SH-SY5Y (cell line): Measurements from ENCODE around the gene GPRIN3.

ENCODE experiments used
- GATA2 ChIP-seq: IDR thresholded peaks from 2 replicates; pipeline ENCODE4 v1.6.1; 2011; ENCODE audit warnings: mild to moderate bottlenecking, low read depth, low read length
- GATA3 ChIP-seq: IDR thresholded peaks from 2 replicates; pipeline ENCODE4 v1.6.1; 2011; ENCODE audit warnings: low read depth, mild to moderate bottlenecking, low read length, moderate library complexity

DNA sequence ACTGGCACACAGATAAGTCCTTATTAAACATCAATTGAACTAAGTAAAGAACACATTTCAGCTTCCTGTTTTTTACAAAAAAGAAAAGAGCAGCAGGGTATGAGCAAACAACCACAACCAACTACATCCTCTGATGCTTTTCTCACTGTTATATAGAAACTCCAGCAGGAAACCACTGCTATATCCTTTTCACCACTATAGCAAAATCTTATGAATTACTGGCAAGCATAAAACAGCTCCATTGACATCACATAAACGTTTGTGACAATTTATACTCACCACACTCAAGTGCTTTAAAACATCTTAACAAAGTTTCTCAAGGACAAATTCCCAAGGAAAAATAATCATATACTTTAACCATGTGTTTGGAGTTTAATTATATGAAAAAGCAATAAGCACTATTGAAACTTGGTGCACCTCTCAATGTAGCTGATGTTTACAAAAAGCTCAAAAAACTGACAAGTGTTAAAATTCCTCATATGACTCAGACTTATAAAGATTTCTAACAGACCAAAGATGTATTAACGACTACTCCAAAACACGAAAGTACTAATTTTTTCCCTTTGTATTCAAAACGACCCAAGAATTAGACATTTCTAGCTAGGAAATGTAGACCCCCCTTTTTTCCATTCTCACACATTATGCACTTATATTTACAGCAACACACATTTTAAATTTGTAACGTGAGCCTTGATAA lies 12.9 kb downstream of the GPRIN3 start:
- TF ChIP-seq GATA2 (no peak), GATA3 (no peak)
